CD14-positive monocyte (primary cell): ENCODE data around the gene POLD4. TPM values are rescaled to one million over a fixed set of nuclear protein-coding genes. Genes with fewer than 3 reads are reported as not detected.

ENCODE experiments used
- DNase-seq, 3 donors: peaks; one replicate each; pipeline ENCODE4 v3.0.0-alpha.2; 2011 to 2022
- H2AFZ ChIP-seq: 2 replicates; pipeline ENCODE4 v1.6.0; 2012; ENCODE audit warnings: mild to moderate bottlenecking, low read depth, low read length, inconsistent platforms; ENCODE audit not compliant: insufficient read depth, poor library complexity, severe bottlenecking
- H3K27ac ChIP-seq, 2 donors: 1 replicate in 1 of 2; 2 replicates in 1 of 2; pipeline ENCODE4 v1.5.1; 2012 to 2013; ENCODE audit warnings: low read length in 2 of 2, control low read depth in 1 of 2, inconsistent platforms in 1 of 2, low read depth in 1 of 2, mild to moderate bottlenecking in 1 of 2
- H3K27me3 ChIP-seq, 2 donors: one replicate each; pipeline versions ENCODE4 v1.6.0 to v1.6.1; 2011 to 2013; ENCODE audit warnings: low read length in 2 of 2; ENCODE audit not compliant: control insufficient read depth in 2 of 2, insufficient read depth in 2 of 2
- H3K36me3 ChIP-seq, 2 donors: replicated peaks in 1 of 2; 1 replicate in 1 of 2; 2 replicates in 1 of 2; pipeline versions ENCODE4 v1.5.1 to v1.6.1; 2012 to 2013; ENCODE audit warnings: low read length in 2 of 2, control low read depth in 1 of 2, inconsistent platforms in 1 of 2, mild to moderate bottlenecking in 1 of 2; ENCODE audit not compliant: insufficient read depth in 2 of 2, control insufficient read depth in 1 of 2
- H3K4me1 ChIP-seq, 2 donors: 1 replicate in 1 of 2; 2 replicates in 1 of 2; pipeline versions ENCODE4 v1.5.1 to v1.6.1; 2012 to 2013; ENCODE audit warnings: low read length in 2 of 2, control low read depth in 1 of 2, inconsistent platforms in 1 of 2, mild to moderate bottlenecking in 1 of 2, moderate library complexity in 1 of 2; ENCODE audit not compliant: insufficient read depth in 2 of 2, control insufficient read depth in 1 of 2
- H3K4me2 ChIP-seq: replicated peaks from 2 replicates; pipeline ENCODE3; 2012; ENCODE audit warnings: low read length, moderate library complexity, mild to moderate bottlenecking; ENCODE audit not compliant: poor library complexity, severe bottlenecking; ENCODE audit errors: extremely low read depth
- H3K4me3 ChIP-seq, 3 experiments: fragments of 200-600 bp in 1 of 3; sonication (generic) in 1 of 3; replicated peaks in 1 of 3; 1 replicate in 2 of 3; 2 replicates in 1 of 3; pipeline ENCODE4 v1.5.1; 2011 to 2013; ENCODE audit warnings: low read length in 3 of 3, mild to moderate bottlenecking in 3 of 3, control low read depth in 2 of 3, low read depth in 2 of 3, inconsistent platforms in 1 of 3, moderate library complexity in 1 of 3
- H3K79me2 ChIP-seq: 2 replicates; pipeline ENCODE4 v1.6.0; 2012; ENCODE audit warnings: mild to moderate bottlenecking, control low read depth, inconsistent platforms, low read length, moderate library complexity; ENCODE audit not compliant: insufficient read depth
- H3K9ac ChIP-seq: 2 replicates; pipeline ENCODE4 v1.6.0; 2017; ENCODE audit warnings: low read length, mild to moderate bottlenecking; ENCODE audit not compliant: insufficient read depth, poor library complexity, severe bottlenecking
- H3K9me3 ChIP-seq, 2 donors: replicated peaks in 1 of 2; 1 replicate in 1 of 2; 2 replicates in 1 of 2; pipeline versions ENCODE4 v1.5.1 to v1.6.1; 2012 to 2013; ENCODE audit warnings: low read length in 2 of 2, control low read depth in 1 of 2; ENCODE audit not compliant: control insufficient read depth in 1 of 2, insufficient read depth in 1 of 2
- H4K20me1 ChIP-seq: 2 replicates; pipeline ENCODE4 v1.6.0; 2012; ENCODE audit warnings: mild to moderate bottlenecking, low read length, control low read depth, moderate library complexity; ENCODE audit not compliant: insufficient read depth
- H3K27ac Mint-ChIP-seq, 7 donors: one replicate each; pipeline ENCODE4 v1.8.0; 2020; ENCODE audit warnings: mild to moderate bottlenecking in 7 of 7, mixed read lengths in 7 of 7, moderate library complexity in 6 of 7, inconsistent platforms in 2 of 7
- H3K27me3 Mint-ChIP-seq, 3 donors: one replicate each; pipeline ENCODE4 v1.8.0; 2021 to 2022; ENCODE audit warnings: low read depth in 3 of 3, mild to moderate bottlenecking in 3 of 3, mixed read lengths in 3 of 3, moderate library complexity in 3 of 3, inconsistent platforms in 1 of 3
- H3K36me3 Mint-ChIP-seq, 2 donors: one replicate each; pipeline ENCODE4 v1.8.0; 2020; ENCODE audit warnings: mixed read lengths in 2 of 2, inconsistent platforms in 1 of 2, mild to moderate bottlenecking in 1 of 2
- H3K4me1 Mint-ChIP-seq: one replicate; pipeline ENCODE4 v1.8.0; 2020; ENCODE audit warnings: mild to moderate bottlenecking, mixed read lengths
- H3K4me3 Mint-ChIP-seq, 2 donors: one replicate each; pipeline ENCODE4 v1.8.0; 2020; ENCODE audit warnings: mild to moderate bottlenecking in 2 of 2, mixed read lengths in 2 of 2, moderate library complexity in 1 of 2
- H3K9me3 Mint-ChIP-seq, 7 donors: one replicate each; pipeline ENCODE4 v1.8.0; 2020 to 2022; ENCODE audit warnings: mixed read lengths in 7 of 7, mild to moderate bottlenecking in 6 of 7, moderate library complexity in 6 of 7, inconsistent platforms in 2 of 7
- WGBS: methylation state at CpG from one replicate; pipeline ENCODE4 v1.1.5; 2013; ENCODE audit warnings: missing lambda C conversion rate; ENCODE audit not compliant: insufficient coverage; 5-methylcytosine and 5-hydroxymethylcytosine counted together
- intact Hi-C, 2 donors: fragments of 100-400 bp; cut with micrococcal nuclease; formaldehyde crosslinking; loops; one replicate each; pipeline versions ENCODE4 v1.15.0 to v1.15.1; 2023
- polyA plus RNA-seq, 3 donors: library from polyadenylated mRNA; depleted of rRNA in 1 of 3; unstranded in 2 of 3; stranded (reverse) in 1 of 3; fragments of 300-500 nt in 2 of 3; fragments of >200 nt in 1 of 3; fragmentation: Illumina TruSeq in 2 of 3; gene quantifications; 1 replicate in 2 of 3; 2 replicates in 1 of 3; pipeline ENCODE4 v1.2.3, GENCODE V29; 2012 to 2021
- TF ChIP-seq, protein P1 (sequence below): fragments of 200-600 bp; IDR thresholded peaks from one replicate; pipeline ENCODE4 v1.8.0; 2022; ENCODE audit warnings: antibody characterized with exemption, mild to moderate bottlenecking

The POLD4 gene
- polyA plus RNA-seq, 3 donors, result 157 to 205 (median 176) TPM

- no peak overlapping the region for H3K4me2 ChIP-seq
- H3K27me3 ChIP-seq, result no peaks in the 10 kb centered on the region
- no peak overlapping the region for H3K9ac ChIP-seq
- peaks cover 39 to 59% of the 10 kb centered on the region in 2 donors for H3K36me3 ChIP-seq
- DNase-seq, result no peak
- no peaks in the 10 kb centered on the region for H3K9me3 Mint-ChIP-seq
- H3K4me3 Mint-ChIP-seq, result no peak overlapping the region
- H2AFZ ChIP-seq, result no peak overlapping the region
- H3K4me1 Mint-ChIP-seq, result peaks cover 53% of the 10 kb centered on the region
- H3K9me3 ChIP-seq, result no peaks in the 10 kb centered on the region
- H3K4me1 ChIP-seq, result peaks cover 35 to 57% of the 10 kb centered on the region in 2 donors
- peaks cover 67% of the 10 kb centered on the region for H4K20me1 ChIP-seq
- H3K79me2 ChIP-seq, result peaks cover 62% of the 10 kb centered on the region
- 86% methylated on average over 23 of the region's 24 CpGs for WGBS
- intact Hi-C loops, result loop anchor here in 1 of 2 donors (10.0 kb wide), 1 partner anchor 553 kb away; the partner anchor contains the start of gene RCE1
- H3K27ac Mint-ChIP-seq, result no peak overlapping the region
- H3K27ac ChIP-seq, result peak overlapping the region in 1 of 2 donors; percentile 20
- TF ChIP-seq, protein P1, sequence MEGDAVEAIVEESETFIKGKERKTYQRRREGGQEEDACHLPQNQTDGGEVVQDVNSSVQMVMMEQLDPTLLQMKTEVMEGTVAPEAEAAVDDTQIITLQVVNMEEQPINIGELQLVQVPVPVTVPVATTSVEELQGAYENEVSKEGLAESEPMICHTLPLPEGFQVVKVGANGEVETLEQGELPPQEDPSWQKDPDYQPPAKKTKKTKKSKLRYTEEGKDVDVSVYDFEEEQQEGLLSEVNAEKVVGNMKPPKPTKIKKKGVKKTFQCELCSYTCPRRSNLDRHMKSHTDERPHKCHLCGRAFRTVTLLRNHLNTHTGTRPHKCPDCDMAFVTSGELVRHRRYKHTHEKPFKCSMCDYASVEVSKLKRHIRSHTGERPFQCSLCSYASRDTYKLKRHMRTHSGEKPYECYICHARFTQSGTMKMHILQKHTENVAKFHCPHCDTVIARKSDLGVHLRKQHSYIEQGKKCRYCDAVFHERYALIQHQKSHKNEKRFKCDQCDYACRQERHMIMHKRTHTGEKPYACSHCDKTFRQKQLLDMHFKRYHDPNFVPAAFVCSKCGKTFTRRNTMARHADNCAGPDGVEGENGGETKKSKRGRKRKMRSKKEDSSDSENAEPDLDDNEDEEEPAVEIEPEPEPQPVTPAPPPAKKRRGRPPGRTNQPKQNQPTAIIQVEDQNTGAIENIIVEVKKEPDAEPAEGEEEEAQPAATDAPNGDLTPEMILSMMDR, result no peak
- no peak overlapping the region for H3K4me3 ChIP-seq
- H3K36me3 Mint-ChIP-seq, result peaks cover 39 to 48% of the 10 kb centered on the region in 2 donors
- no peaks in the 10 kb centered on the region for H3K27me3 Mint-ChIP-seq
Observed at GRCh38 chr11:67397986-67398660, 44.8 kb upstream of the POLD4 start.

DNA sequence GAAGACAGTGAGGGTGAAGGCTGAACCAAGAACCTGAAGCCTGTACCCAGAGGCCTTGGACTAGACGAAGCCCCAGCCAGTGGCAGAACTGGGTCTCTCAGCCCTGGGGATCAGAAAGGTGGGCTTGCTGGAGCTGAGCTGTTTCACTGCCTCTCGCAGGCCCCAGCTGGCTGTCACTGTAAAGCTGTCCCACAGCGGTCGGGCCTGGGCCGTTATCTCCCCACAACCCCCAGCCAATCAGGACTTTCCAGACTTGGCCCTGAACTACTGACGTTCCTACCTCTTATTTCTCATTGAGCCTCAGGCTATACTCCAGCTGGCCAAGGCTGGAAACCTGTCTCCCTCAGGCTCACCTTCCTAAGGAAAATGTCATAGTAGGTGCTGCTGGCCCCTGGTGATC lies 44.2 kb upstream of the POLD4 start:
- H3K4me3 ChIP-seq, result no peak overlapping the region
- no peak overlapping the region for H3K4me2 ChIP-seq
- H3K36me3 ChIP-seq, result peaks cover 39 to 59% of the 10 kb centered on the region in 2 donors
- no peak overlapping the region for H3K4me3 Mint-ChIP-seq
- H3K9me3 Mint-ChIP-seq, result no peaks in the 10 kb centered on the region
- H3K27me3 ChIP-seq, result no peaks in the 10 kb centered on the region
- peaks cover 60% of the 10 kb centered on the region for H3K79me2 ChIP-seq
- H3K4me1 Mint-ChIP-seq, result peaks cover 51% of the 10 kb centered on the region
- no peaks in the 10 kb centered on the region for H3K9me3 ChIP-seq
- DNase-seq, result no peak
- H3K27ac Mint-ChIP-seq, result peak overlapping the region in 1 of 7 donors; percentile 57
- intact Hi-C loops, result loop anchor here in 1 of 2 donors (10.0 kb wide), 1 partner anchor 553 kb away; the partner anchor contains the start of gene RCE1
- no peak overlapping the region for H2AFZ ChIP-seq
- peaks cover 0 to 3% (median 0%) of the 10 kb centered on the region in 3 donors for H3K27me3 Mint-ChIP-seq
- H3K9ac ChIP-seq, result no peak overlapping the region
- TF ChIP-seq, protein P1, result no peak
- H3K36me3 Mint-ChIP-seq, result peaks cover 39 to 48% of the 10 kb centered on the region in 2 donors
- H3K4me1 ChIP-seq, result peaks cover 32 to 57% of the 10 kb centered on the region in 2 donors
- peak overlapping the region in 1 of 2 donors; percentile 20 for H3K27ac ChIP-seq
- 73% methylated on average over 6 of the region's 6 CpGs for WGBS
- H4K20me1 ChIP-seq, result peaks cover 71% of the 10 kb centered on the region
